Measurements from ENCODE around the gene TSSK2. TPM values are rescaled to one million over a fixed set of nuclear protein-coding genes. Genes with fewer than 3 reads are reported as not detected.

TSSK2 gene
- total and polyA plus RNA-seq, 5 experiments from 2014 or later, result not detected

DNA sequence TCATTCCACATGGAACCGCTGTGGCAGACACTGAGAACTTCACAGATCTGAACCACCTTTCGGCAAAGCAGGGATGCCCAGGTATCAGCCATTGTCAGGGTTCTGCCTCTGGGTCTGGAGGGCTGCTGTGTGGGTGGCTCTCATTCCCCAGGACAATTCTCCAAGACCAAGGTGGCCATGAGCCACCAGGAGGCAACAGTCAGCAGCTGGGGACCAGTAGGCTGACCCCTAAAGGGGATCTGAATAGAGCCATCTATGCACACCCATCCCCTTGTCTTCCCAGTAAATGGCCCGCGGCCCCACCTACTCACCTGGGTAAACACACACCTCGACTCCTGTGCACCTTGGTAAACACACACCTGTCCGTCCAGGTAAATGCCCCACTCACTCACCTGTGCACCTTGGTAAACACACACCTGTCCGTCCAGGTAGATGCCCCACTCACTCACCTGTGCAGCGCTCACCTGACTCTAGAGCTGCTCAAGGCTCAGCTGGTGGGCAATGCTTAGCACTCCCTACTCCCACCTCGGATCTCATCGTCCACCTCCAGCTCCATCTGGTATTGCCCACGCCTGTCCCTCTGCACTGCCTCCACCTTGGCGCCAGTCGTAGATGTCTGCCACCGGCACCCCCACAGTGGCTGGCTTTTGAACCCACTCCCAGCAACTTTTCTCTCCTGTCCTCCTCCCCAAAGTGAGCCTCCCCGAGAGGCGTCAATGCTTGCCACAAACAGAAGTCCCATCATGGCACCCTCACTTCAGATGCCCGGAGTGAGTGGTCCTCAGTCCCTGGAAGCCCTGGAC, 37.2 kb downstream of the TSSK2 start:
- POLR2A ChIA-PET, result interaction anchor here (1.6 kb wide), 1 partner anchor 11 kb away, joined by 3 read pairs; the partner anchor contains the start of gene SLC25A1
- ATAC-seq, result no peak
- H3K4me1 Mint-ChIP-seq, result peaks cover 20 to 39% (median 31%) of the 10 kb centered on the region in 4 donors
- H3K36me3 Mint-ChIP-seq, result no peaks in the 10 kb centered on the region
- no peak for DNase-seq
- peak overlapping the region in 4 of 10 donors; percentile 2 to 76 (median 51) for H3K27ac Mint-ChIP-seq
- H3K9me3 Mint-ChIP-seq, result peaks cover 0 to 4% (median 0%) of the 10 kb centered on the region in 9 donors
- H3K27me3 Mint-ChIP-seq, result peaks cover 19 to 51% (median 36%) of the 10 kb centered on the region in 5 donors
- H3K4me3 Mint-ChIP-seq, result peak overlapping the region in 6 of 10 donors; percentile 26 to 89 (median 52)

- H3K36me3 Mint-ChIP-seq, result no peaks in the 10 kb centered on the region
- H3K27ac Mint-ChIP-seq, result peak overlapping the region in 3 of 10 donors; percentile 46 to 62 (median 51)
- peaks cover 0 to 4% (median 0%) of the 10 kb centered on the region in 9 donors for H3K9me3 Mint-ChIP-seq
- peaks cover 19 to 48% (median 33%) of the 10 kb centered on the region in 5 donors for H3K27me3 Mint-ChIP-seq
- POLR2A ChIA-PET, result interaction anchor here (1.6 kb wide), 1 partner anchor 10 kb away, joined by 3 read pairs; the partner anchor contains the start of gene SLC25A1
- peak overlapping the region; percentile 42 to 92 (median 64) for H3K4me3 Mint-ChIP-seq
- DNase-seq (no peak), ATAC-seq (no peak)
- H3K4me1 Mint-ChIP-seq, result peaks cover 20 to 45% (median 40%) of the 10 kb centered on the region in 4 donors
Observed at GRCh38 chr22:19169002-19169946, 38.2 kb downstream of the TSSK2 start.

DNA sequence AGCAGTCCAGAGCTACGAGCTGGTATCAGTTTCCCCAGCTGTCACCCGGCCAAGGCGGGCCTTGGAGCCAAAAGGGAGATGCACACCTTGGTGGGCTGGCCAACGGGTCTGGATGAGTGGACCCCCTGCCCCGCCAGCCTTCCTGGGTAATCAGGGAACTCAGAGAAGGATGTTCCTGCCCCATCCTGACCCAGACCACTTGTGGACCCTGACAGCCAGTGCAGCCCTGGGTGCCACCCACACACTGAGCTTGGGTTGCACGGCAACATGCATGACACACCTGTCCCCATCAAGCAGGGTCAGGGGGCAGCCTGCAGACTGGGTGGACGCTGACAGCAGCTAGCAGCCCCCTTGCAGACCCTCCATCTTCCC, 38.8 kb downstream of the TSSK2 start:
- peaks cover 20 to 46% (median 43%) of the 10 kb centered on the region in 4 donors for H3K4me1 Mint-ChIP-seq
- DNase-seq (no peak), ATAC-seq (no peak)
- H3K27me3 Mint-ChIP-seq, result peaks cover 17 to 44% (median 33%) of the 10 kb centered on the region in 5 donors
- no peaks in the 10 kb centered on the region for H3K36me3 Mint-ChIP-seq
- H3K9me3 Mint-ChIP-seq, result peaks cover 0 to 3% (median 0%) of the 10 kb centered on the region in 9 donors
- peak overlapping the region; percentile 89 to 96 (median 92) for H3K4me3 Mint-ChIP-seq
- peak overlapping the region in 3 of 10 donors; percentile 79 to 98 (median 95) for H3K27ac Mint-ChIP-seq
- POLR2A ChIA-PET, result interaction anchor here (1.6 kb wide), 1 partner anchor 9 kb away, joined by 3 read pairs; the partner anchor contains the start of gene SLC25A1

DNA sequence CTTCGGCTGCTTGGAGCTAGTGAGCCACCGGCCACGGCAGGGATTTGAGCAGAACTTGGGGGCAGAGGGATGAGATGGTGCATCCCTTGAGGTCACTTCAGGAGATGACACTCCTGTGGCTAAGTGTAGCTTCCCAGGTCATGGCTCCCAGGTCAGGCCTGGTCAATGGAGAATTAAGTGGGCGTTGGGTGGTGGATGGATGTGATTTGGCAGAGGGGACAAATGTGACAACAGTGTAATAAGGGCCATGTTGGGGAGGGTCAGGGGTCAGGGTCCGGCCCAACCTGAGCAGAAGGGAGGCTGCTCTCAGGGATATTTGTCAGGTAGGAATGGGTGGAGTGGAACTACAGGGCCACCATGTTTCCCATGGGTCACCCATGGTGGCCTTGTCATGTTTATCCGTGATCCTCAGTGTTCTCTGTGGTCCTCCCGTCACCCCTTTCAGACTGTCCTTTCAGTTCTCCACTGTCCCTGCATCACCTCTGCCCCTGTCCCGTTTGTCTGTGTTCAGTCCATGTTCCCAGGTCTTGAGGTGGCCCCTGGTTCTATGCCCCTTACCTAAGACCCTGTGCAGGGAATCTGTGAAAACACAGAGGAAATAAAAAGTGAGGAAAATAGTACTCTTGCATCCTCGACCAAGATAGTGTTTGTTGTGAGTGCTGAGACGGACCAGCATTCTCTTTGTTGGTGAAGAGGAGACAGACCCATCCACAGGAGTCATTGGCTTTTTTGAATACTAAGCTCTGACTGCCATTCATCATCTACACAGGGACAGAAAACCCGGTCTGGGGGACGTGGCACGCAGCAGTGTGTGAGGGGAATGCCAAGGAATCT, 41.3 kb downstream of the TSSK2 start:
- H3K27ac Mint-ChIP-seq, result peak overlapping the region; percentile 80 to 98 (median 94)
- POLR2A ChIA-PET, result no interaction called here
- H3K4me1 Mint-ChIP-seq, result peaks cover 20 to 50% (median 49%) of the 10 kb centered on the region in 4 donors
- DNase-seq (no peak), ATAC-seq (no peak)
- H3K4me3 Mint-ChIP-seq, result peak overlapping the region; percentile 89 to 96 (median 92)
- H3K9me3 Mint-ChIP-seq, result peaks cover 0 to 2% (median 0%) of the 10 kb centered on the region in 9 donors
- peaks cover 13 to 33% (median 22%) of the 10 kb centered on the region in 5 donors for H3K27me3 Mint-ChIP-seq
- H3K36me3 Mint-ChIP-seq, result no peaks in the 10 kb centered on the region

DNA sequence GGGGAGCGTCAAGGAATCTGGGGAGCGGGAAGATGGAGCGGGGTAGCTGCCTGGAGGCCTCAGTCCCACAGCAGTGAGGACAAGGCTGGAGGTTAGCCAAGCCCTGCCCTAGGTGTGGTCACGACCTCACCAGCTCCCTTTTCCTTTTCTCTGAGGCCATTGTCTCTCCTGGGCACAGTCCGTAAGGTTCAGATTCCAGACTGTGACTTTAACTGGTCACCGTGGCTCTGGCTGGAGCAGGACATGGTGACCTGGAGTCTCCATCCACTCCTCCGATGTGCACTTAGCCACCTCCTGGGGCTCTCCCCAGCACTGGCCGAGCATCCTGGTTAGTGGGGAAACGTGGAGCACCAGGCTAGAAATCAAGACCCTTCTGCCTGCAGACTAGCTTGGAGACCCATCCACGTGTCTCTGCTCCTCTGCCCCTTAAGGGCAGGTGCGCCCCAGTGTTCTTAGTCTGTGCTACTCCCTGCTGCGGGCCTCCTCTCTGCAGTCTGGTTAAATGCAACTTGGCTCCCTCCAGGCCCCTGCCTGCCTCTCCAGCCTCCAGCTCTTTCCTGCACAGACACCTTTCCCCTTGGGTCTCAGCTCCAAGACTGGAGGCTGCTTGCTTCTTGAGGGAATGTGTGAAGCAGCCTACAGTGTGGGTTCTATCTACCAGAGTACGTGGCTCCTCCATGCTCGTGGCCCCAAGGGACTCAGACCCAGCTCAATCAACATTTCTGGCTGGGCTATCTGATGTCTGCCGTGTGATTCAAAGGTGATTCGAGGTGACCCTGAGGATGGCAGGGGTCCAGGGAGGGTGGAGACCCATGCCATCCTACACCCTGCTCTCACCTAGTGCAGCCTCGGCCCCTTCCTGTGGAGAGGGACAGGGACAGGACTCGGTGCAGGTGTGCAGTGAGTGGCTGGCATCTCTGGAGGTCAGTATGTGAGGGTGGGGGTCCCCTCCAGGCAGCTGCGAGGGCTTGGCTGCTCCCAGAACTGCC, 42.2 kb downstream of the TSSK2 start:
- no peak for ATAC-seq
- POLR2A ChIA-PET, result interaction anchor here (0.6 to 1.2 kb wide), 3 partner anchors 14 to 306 kb away, joined by 3 read pairs; partner anchors contain the start of genes CDC45 and CLTCL1

DNA sequence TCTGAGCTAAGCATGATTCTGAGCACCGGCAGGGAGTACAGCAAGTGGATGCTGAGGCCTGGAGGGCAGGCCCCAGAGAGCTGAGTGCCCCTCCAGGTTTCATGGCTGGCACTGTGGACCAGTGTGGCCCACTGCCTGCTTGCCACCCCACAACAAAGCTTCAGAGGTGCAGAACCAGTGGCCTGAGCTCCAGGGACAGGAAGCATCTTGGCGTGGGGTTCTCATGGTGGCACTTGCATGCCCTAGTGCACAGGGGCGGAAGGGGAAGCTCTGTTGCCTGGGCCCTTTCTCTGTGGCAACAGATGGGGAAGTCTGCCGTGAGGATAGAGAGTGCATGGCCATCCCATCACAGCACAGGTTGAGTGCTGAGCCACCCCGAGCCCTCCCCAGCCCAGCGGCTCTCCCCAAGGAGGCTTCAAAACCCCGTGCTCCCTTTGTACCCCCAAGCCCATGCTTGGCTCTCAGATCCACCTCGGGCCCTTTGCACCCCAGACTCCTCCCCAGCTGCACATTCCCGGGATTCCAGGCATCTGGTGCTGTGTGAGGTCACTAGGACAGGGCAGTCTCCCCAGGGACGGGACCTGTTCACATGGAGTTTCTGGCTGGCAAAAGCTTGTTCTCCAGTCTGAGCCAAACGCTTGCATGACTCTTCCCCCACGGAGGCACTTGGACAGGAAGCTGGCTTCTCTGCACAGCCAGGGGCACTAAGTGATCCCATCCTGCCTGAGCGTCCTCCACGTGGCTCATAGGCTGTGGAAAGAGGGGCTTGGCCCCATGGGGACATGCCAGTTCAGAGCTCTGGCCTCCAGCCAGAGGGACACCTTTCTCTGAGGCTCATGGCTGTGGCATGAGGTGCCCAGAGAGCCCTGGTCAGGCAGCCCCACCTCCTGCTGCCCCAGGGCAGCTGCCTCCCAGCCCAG, 43.3 kb downstream of the TSSK2 start:
- peak overlapping the region in 3 of 10 donors; percentile 34 to 96 (median 48) for H3K4me3 Mint-ChIP-seq
- H3K36me3 Mint-ChIP-seq, result no peaks in the 10 kb centered on the region
- POLR2A ChIA-PET, result interaction anchor here (0.6 to 1.2 kb wide), 5 partner anchors 13 to 305 kb away, joined by 3 read pairs; partner anchors contain the start of genes CDC45, CLTCL1, DGCR2 and MRPL40

More for the DNA sequence above, 42.2 kb downstream of the TSSK2 start:
- no peaks in the 10 kb centered on the region for H3K9me3 Mint-ChIP-seq
- H3K27me3 Mint-ChIP-seq, result peaks cover 9 to 23% (median 15%) of the 10 kb centered on the region in 5 donors
- H3K4me3 Mint-ChIP-seq, result peak overlapping the region; percentile 89 to 96 (median 92)
- peaks cover 20 to 50% (median 48%) of the 10 kb centered on the region in 4 donors for H3K4me1 Mint-ChIP-seq
- no peaks in the 10 kb centered on the region for H3K36me3 Mint-ChIP-seq
- H3K27ac Mint-ChIP-seq, result peak overlapping the region; percentile 37 to 98 (median 93)
- no peak for DNase-seq

DNA sequence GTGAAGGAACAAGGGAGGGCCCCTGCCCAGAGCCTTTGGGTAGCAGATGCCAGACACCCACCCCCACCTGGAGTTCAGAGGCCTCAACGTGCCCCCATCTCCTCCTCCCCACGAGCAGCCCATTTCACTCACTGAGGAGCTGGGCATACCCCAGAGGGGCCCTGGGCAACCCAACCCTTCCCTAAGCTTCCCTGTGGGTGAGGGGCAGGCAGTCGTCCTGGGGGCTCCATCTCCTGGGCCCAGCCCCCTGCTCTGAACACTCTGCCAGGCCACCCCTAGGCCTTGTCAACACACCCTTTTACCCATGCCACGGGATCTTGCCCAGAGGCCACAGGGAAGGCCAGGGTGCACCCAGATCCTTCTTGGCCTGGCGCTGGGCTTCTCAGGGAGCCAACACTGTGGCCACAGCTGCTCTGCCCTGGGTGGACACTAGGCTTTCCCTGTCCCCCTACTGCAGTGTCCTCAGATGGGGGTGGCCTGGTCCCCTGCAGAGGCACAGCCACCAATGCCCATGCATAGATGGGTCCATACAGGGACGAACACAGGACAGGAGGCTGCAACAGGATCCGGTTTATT, 44.0 kb downstream of the TSSK2 start:
- peaks cover 16 to 54% (median 43%) of the 10 kb centered on the region in 4 donors for H3K4me1 Mint-ChIP-seq
- DNase-seq (no peak), ATAC-seq (no peak)
- POLR2A ChIA-PET, result interaction anchor here (1.1 kb wide), 1 partner anchor 52 kb away, joined by 3 read pairs; the partner anchor contains the start of gene DGCR2
- peaks cover 2 to 8% (median 4%) of the 10 kb centered on the region in 5 donors for H3K27me3 Mint-ChIP-seq
- H3K27ac Mint-ChIP-seq, result no peak overlapping the region
- H3K36me3 Mint-ChIP-seq, result no peaks in the 10 kb centered on the region
- peak overlapping the region in 1 of 10 donors; percentile 54 for H3K4me3 Mint-ChIP-seq
- no peaks in the 10 kb centered on the region for H3K9me3 Mint-ChIP-seq

More for the DNA sequence above, 43.3 kb downstream of the TSSK2 start:
- Mint-ChIP-seq H3K4me1 (peaks cover 17 to 50% (median 45%) of the 10 kb centered on the region in 4 donors), H3K27ac (peak overlapping the region in 3 of 10 donors; percentile 25 to 90 (median 81)), H3K9me3 (no peaks in the 10 kb centered on the region), H3K27me3 (peaks cover 2 to 14% (median 6%) of the 10 kb centered on the region in 5 donors)
- no peak for DNase-seq
- ATAC-seq, result no peak

GRCh38 chr22:19175602-19176174, 44.6 kb downstream of the TSSK2 start:
- ATAC-seq, result no peak
- DNase-seq, result no peak
- POLR2A ChIA-PET, result no interaction called here
- Mint-ChIP-seq H3K9me3 (no peaks in the 10 kb centered on the region), H3K4me3 (peak overlapping the region in 8 of 10 donors; percentile 7 to 78 (median 48)), H3K27ac (peak overlapping the region in 7 of 10 donors; percentile 29 to 88 (median 62)), H3K27me3 (peaks cover 0 to 3% (median 0%) of the 10 kb centered on the region in 5 donors), H3K4me1 (peaks cover 14 to 48% (median 38%) of the 10 kb centered on the region in 4 donors), H3K36me3 (no peaks in the 10 kb centered on the region)

- no peaks in the 10 kb centered on the region for H3K36me3 Mint-ChIP-seq
- POLR2A ChIA-PET, result interaction anchor here (1.2 kb wide), 1 partner anchor 31 kb away, joined by 4 read pairs; no protein-coding TSS in a partner anchor
- no peaks in the 10 kb centered on the region for H3K9me3 Mint-ChIP-seq
- H3K27me3 Mint-ChIP-seq, result no peaks in the 10 kb centered on the region
- peaks cover 12 to 47% (median 36%) of the 10 kb centered on the region in 4 donors for H3K4me1 Mint-ChIP-seq
- ATAC-seq (no peak), DNase-seq (no peak)
- H3K27ac Mint-ChIP-seq, result peak overlapping the region in 5 of 10 donors; percentile 29 to 88 (median 41)
- peak overlapping the region; percentile 7 to 84 (median 56) for H3K4me3 Mint-ChIP-seq
Observed at GRCh38 chr22:19176175-19176643, 45.1 kb downstream of the TSSK2 start.

Measured in naive thymus-derived CD8-positive, alpha-beta T cell (primary cell).